ENCODE measurements around the gene GSE1.

GRCh38 chr16:85565801-85566526, 47.2 kb upstream of the GSE1 start:
- TF ChIP-seq CTCF (IDR thresholded peaks at IDR 0.05) (no peak), POLR2A (IDR thresholded peaks at IDR 0.05) (no peak), POLR2AphosphoS5 (IDR thresholded peaks at IDR 0.05) (no peak), EP300 (IDR thresholded peaks at IDR 0.05; ENCODE audit: low read depth) (no peak)
